H1 (cell line): Measurements from ENCODE around the gene MUSTN1. TPM values are rescaled to one million over a fixed set of nuclear protein-coding genes. Genes with fewer than 3 reads are reported as not detected.

ENCODE experiments used
- CTCF ChIA-PET: fragments of 300-600 bp; sonication (Branson Sonifier 250); formaldehyde crosslinking; loops from one replicate; lab custom pipeline; 2021; ENCODE audit not compliant: partially characterized antibody; lab: Charles Lee
- POLR2A ChIA-PET: fragments of 300-600 bp; sonication (Branson Sonifier 250); formaldehyde crosslinking; loops from one replicate; lab custom pipeline; 2021; ENCODE audit warnings: inconsistent platforms; ENCODE audit not compliant: partially characterized antibody; lab: Charles Lee
- DNase-seq, 2 experiments: peaks; one replicate each; pipeline versions ENCODE4 v3.0.0 to v3.0.0-alpha.2; 2010 to 2022; ENCODE audit warnings: low spot score in 2 of 2, low read depth in 1 of 2, mixed read lengths in 1 of 2
- FAIRE-seq: peaks from 2 replicates; lab custom pipeline; 2011; peaks lifted over from hg19 to GRCh38; lab: Jason Lieb, UNC
- H2AFZ ChIP-seq: 2 replicates; pipeline ENCODE4 v1.8.1; 2012; ENCODE audit warnings: low read length, inconsistent platforms
- H2AK5ac ChIP-seq: 2 replicates; pipeline ENCODE4 v1.6.1; 2013; ENCODE audit warnings: low read depth, low read length
- H2BK120ac ChIP-seq: replicated peaks from 2 replicates; pipeline ENCODE3; 2013; ENCODE audit warnings: low read depth, low read length, inconsistent platforms
- H2BK12ac ChIP-seq: 2 replicates; pipeline ENCODE4 v1.6.1; 2013; ENCODE audit warnings: low read depth, low read length
- H2BK15ac ChIP-seq: 2 replicates; pipeline ENCODE4 v1.6.1; 2013; ENCODE audit warnings: low read length
- H2BK20ac ChIP-seq: 2 replicates; pipeline ENCODE4 v1.6.1; 2013; ENCODE audit warnings: low read length
- H2BK5ac ChIP-seq: 2 replicates; pipeline ENCODE4 v1.6.1; 2013; ENCODE audit warnings: low read depth, low read length
- H3K14ac ChIP-seq: 2 replicates; pipeline ENCODE4 v1.6.1; 2013; ENCODE audit warnings: inconsistent platforms; ENCODE audit not compliant: insufficient read length
- H3K18ac ChIP-seq: 2 replicates; pipeline ENCODE4 v1.6.1; 2013; ENCODE audit warnings: low read length; ENCODE audit errors: extremely low read depth
- H3K23ac ChIP-seq: 2 replicates; pipeline ENCODE4 v1.6.1; 2013; ENCODE audit warnings: inconsistent platforms; ENCODE audit not compliant: insufficient read length
- H3K23me2 ChIP-seq: 2 replicates; pipeline ENCODE4 v1.6.1; 2013; ENCODE audit warnings: low read depth, low read length
- H3K27ac ChIP-seq: 2 replicates; pipeline ENCODE4 v1.6.1; 2011; ENCODE audit warnings: low read depth, low read length, inconsistent platforms
- H3K27me3 ChIP-seq, 4 experiments: replicated peaks in 1 of 4; 1 replicate in 1 of 4; 2 replicates in 3 of 4; pipeline versions ENCODE4 v1.6.1 to v1.8.1; 2011 to 2013; ENCODE audit warnings: low read length in 3 of 4, mild to moderate bottlenecking in 3 of 4, inconsistent platforms in 2 of 4, mixed read lengths in 2 of 4, moderate library complexity in 1 of 4; ENCODE audit not compliant: control insufficient read depth in 3 of 4, insufficient read depth in 3 of 4; ENCODE audit errors: extremely low read depth in 1 of 4
- H3K36me3 ChIP-seq, 4 experiments: 2 replicates each; pipeline versions ENCODE4 v1.6.1 to v1.8.1; 2011 to 2013; ENCODE audit warnings: mild to moderate bottlenecking in 4 of 4, low read length in 3 of 4, moderate library complexity in 2 of 4, control low read depth in 1 of 4, inconsistent platforms in 1 of 4; ENCODE audit not compliant: insufficient read depth in 4 of 4, control insufficient read depth in 2 of 4
- H3K4ac ChIP-seq: replicated peaks from 2 replicates; pipeline ENCODE3; 2013; ENCODE audit warnings: low read length, low read depth, mixed read lengths, inconsistent platforms; ENCODE audit not compliant: insufficient read length
- H3K4me1 ChIP-seq, 4 experiments: replicated peaks in 1 of 4; 1 replicate in 1 of 4; 2 replicates in 3 of 4; pipeline versions ENCODE4 v1.6.1 to v1.8.1; 2011 to 2013; ENCODE audit warnings: low read length in 3 of 4, inconsistent platforms in 2 of 4, mixed read lengths in 1 of 4; ENCODE audit not compliant: insufficient read depth in 4 of 4, control insufficient read depth in 3 of 4
- H3K4me2 ChIP-seq, 2 experiments: 2 replicates each; pipeline versions ENCODE4 v1.6.1 to v1.8.1; 2011 to 2013; ENCODE audit warnings: low read depth in 2 of 2, low read length in 2 of 2, control low read depth in 1 of 2, inconsistent platforms in 1 of 2, mild to moderate bottlenecking in 1 of 2; ENCODE audit not compliant: insufficient read depth in 1 of 2
- H3K4me3 ChIP-seq, 4 experiments: fragments of 200-600, 300-600 bp in 1 of 4; sonication (generic), shearing (Covaris generic), sonication (Bioruptor Twin) in 1 of 4; 2 replicates each; pipeline versions ENCODE4 v1.5.1 to v1.8.1; 2011 to 2016; ENCODE audit warnings: low read length in 4 of 4, low read depth in 3 of 4, control low read depth in 2 of 4, inconsistent platforms in 2 of 4, mild to moderate bottlenecking in 2 of 4, mixed read lengths in 1 of 4, moderate library complexity in 1 of 4; ENCODE audit not compliant: insufficient read depth in 2 of 4; ENCODE audit errors: extremely low read depth in 1 of 4
- H3K56ac ChIP-seq: replicated peaks from 2 replicates; pipeline ENCODE3; 2013; ENCODE audit warnings: low read depth, mild to moderate bottlenecking, mixed read lengths, low read length, inconsistent platforms; ENCODE audit not compliant: insufficient read length
- H3K79me1 ChIP-seq: 2 replicates; pipeline ENCODE4 v1.6.1; 2013; ENCODE audit warnings: low read depth, low read length, control low read depth
- H3K79me2 ChIP-seq, 2 experiments: 2 replicates each; pipeline versions ENCODE4 v1.6.1 to v1.8.1; 2012 to 2013; ENCODE audit warnings: low read length in 2 of 2, mild to moderate bottlenecking in 2 of 2, inconsistent platforms in 1 of 2; ENCODE audit not compliant: insufficient read depth in 2 of 2, control insufficient read depth in 1 of 2
- H3K9ac ChIP-seq, 4 experiments: replicated peaks in 1 of 4; 1 replicate in 1 of 4; 2 replicates in 3 of 4; pipeline versions ENCODE4 v1.6.1 to v1.8.1; 2011 to 2013; ENCODE audit warnings: low read depth in 3 of 4, low read length in 3 of 4, control low read depth in 2 of 4, mild to moderate bottlenecking in 2 of 4, moderate library complexity in 2 of 4, inconsistent platforms in 1 of 4; ENCODE audit errors: extremely low read depth in 1 of 4
- H3K9me3 ChIP-seq, 2 experiments: 2 replicates each; pipeline versions ENCODE4 v1.6.1 to v1.8.1; 2012 to 2013; ENCODE audit warnings: mild to moderate bottlenecking in 2 of 2, moderate library complexity in 2 of 2, control low read depth in 1 of 2, inconsistent platforms in 1 of 2, low read depth in 1 of 2, low read length in 1 of 2, mixed read lengths in 1 of 2; ENCODE audit not compliant: insufficient read depth in 2 of 2
- H4K20me1 ChIP-seq, 2 experiments: replicated peaks in 1 of 2; 2 replicates each; pipeline versions ENCODE3 to v1.8.1; 2011 to 2013; ENCODE audit warnings: inconsistent platforms in 2 of 2, low read length in 2 of 2, mild to moderate bottlenecking in 1 of 2; ENCODE audit not compliant: insufficient read depth in 2 of 2, control insufficient read depth in 1 of 2
- H4K5ac ChIP-seq: 2 replicates; pipeline ENCODE4 v1.6.1; 2013; ENCODE audit warnings: low read length, low read depth, mixed read lengths, inconsistent platforms; ENCODE audit not compliant: insufficient read length
- H4K8ac ChIP-seq: 2 replicates; pipeline ENCODE4 v1.8.0; 2013; ENCODE audit warnings: mild to moderate bottlenecking, moderate library complexity, low read length, inconsistent platforms; ENCODE audit not compliant: insufficient read depth; ENCODE audit errors: extremely low read depth
- H4K91ac ChIP-seq: replicated peaks from 2 replicates; pipeline ENCODE3; 2013; ENCODE audit warnings: low read length, mixed read lengths, inconsistent platforms; ENCODE audit not compliant: insufficient read length
- YY1 ChIP-seq: IDR thresholded peaks from 2 replicates; pipeline ENCODE4 v1.6.1; 2011; ENCODE audit warnings: low read depth, mild to moderate bottlenecking, low read length
- WGBS, 2 experiments: shearing (Covaris generic) in 1 of 2; methylation state at CpG; one replicate each; pipeline versions ENCODE4 v1.1.6 to v1.1.7; 2013 to 2015; ENCODE audit warnings: low lambda C conversion rate in 2 of 2, mixed read lengths in 2 of 2, inconsistent platforms in 1 of 2, low coverage in 1 of 2, missing lambda C conversion rate in 1 of 2; ENCODE audit not compliant: insufficient replicate concordance in 2 of 2, insufficient coverage in 1 of 2, insufficient read length in 1 of 2; ENCODE audit errors: extremely low coverage in 1 of 2, missing lambda C conversion rate in 1 of 2; 5-methylcytosine and 5-hydroxymethylcytosine counted together
- polyA plus RNA-seq, 7 experiments: library from polyadenylated mRNA; depleted of rRNA in 3 of 7; stranded (reverse) in 5 of 7; unstranded in 2 of 7; fragments of >200 nt in 5 of 7; fragments of 200-250 nt in 2 of 7; gene quantifications; 1 replicate in 5 of 7; 2 replicates in 1 of 7; 4 replicates in 1 of 7; pipeline versions ENCODE4 v1.2.1 to v1.2.3, GENCODE V29; 2011 to 2013; ENCODE audit warnings: missing spikeins in 2 of 7, mixed read lengths in 2 of 7
- total RNA-seq: library from RNA; stranded (reverse); fragmentation: NEBNext Ultra II Directional; extraction: Animal tissue kit (Norgen Biotek cat#: 25700); gene quantifications from 2 replicates; pipeline ENCODE4 v1.2.1, GENCODE V29; 2021

The MUSTN1 gene
- total and polyA plus RNA-seq, 2 of the 8 experiments (the other 6 are each of a cell fraction or from before 2014, with no cell fraction given) = 1.1 to 2.4 TPM

DNA sequence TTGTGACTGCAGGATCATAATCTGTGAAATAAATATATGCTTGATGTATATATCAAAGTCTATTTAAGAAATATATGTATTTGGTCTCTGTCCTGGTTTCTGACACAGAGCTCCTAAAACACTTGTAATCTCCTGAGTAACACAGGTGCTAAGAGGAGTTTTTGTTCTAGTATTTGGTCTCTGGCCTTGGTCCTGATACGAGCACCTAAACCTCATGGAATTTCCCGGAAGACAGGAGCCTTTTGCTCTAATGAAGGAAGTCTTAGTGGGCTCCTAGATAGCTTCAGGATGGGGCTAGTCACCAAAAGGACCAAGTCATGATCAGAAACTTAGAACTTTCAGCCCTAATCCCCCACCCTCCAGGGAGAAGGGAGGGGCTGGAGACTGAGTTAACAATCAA lies 19.2 kb upstream of the MUSTN1 start:
- no peaks in the 10 kb centered on the region for H3K79me1 ChIP-seq
- no peak for DNase-seq
- no peaks in the 10 kb centered on the region for H3K27me3 ChIP-seq
- no peaks in the 10 kb centered on the region for H3K9me3 ChIP-seq
- no peak for TF ChIP-seq YY1
- H3K79me2 ChIP-seq = no peaks in the 10 kb centered on the region
- no peaks in the 10 kb centered on the region for H3K4me1 ChIP-seq
- H3K4ac ChIP-seq = no peak overlapping the region
- H4K8ac ChIP-seq = no peak overlapping the region
- peaks cover 3 to 6% (median 5%) of the 10 kb centered on the region in 4 experiments; a peak in 6 of 8 replicates for H3K36me3 ChIP-seq
- no peak overlapping the region for H4K91ac ChIP-seq
- no peak overlapping the region for H3K14ac ChIP-seq
- no peak overlapping the region for H3K56ac ChIP-seq
- H3K4me3 ChIP-seq = no peak overlapping the region
- no peak overlapping the region for H4K5ac ChIP-seq
- no peak overlapping the region for H3K23ac ChIP-seq
- no peak overlapping the region for H3K18ac ChIP-seq
- H2BK15ac ChIP-seq = no peak overlapping the region
- ChIA-PET POLR2A (interaction anchor here (0.8 kb wide), 1 partner anchor 31 kb away, joined by 3 read pairs; no protein-coding TSS in a partner anchor), CTCF (interaction anchor here (0.6 to 2.9 kb wide), 16 partner anchors 11 to 278 kb away, joined by 3 to 20 read pairs (median 4); no protein-coding TSS in a partner anchor)
- H2AK5ac ChIP-seq = no peak overlapping the region
- H2AFZ ChIP-seq = no peak overlapping the region
- WGBS, 2 experiments = 75% methylated on average over 2 of the region's 2 CpGs; no CpG with 5 or more reads in 1 of the 2 experiments
- no peak overlapping the region for H2BK12ac ChIP-seq
- no peak overlapping the region for H3K27ac ChIP-seq
- H2BK5ac ChIP-seq = no peak overlapping the region
- H3K9ac ChIP-seq = no peak overlapping the region
- FAIRE-seq = no peak
- H3K4me2 ChIP-seq = no peak overlapping the region
- no peaks in the 10 kb centered on the region for H4K20me1 ChIP-seq
- H3K23me2 ChIP-seq = no peaks in the 10 kb centered on the region
- no peak overlapping the region for H2BK20ac ChIP-seq
- no peak overlapping the region for H2BK120ac ChIP-seq
